Stimulated activated CD8-positive, alpha-beta memory T cell treated with anti-CD3 and anti-CD28 coated beads, Interleukin-4, amount 100 ng/mL, for 1 hour (primary cell): ENCODE measurements around the gene DHRSX.
"Not testable (repeated sequence)": the region's sequence is repeated elsewhere in the genome, so short reads cannot be mapped to it uniquely, and the experiment has no call there.

Source experiments
- DNase-seq, 2 donors: peaks; one replicate each; pipeline ENCODE4 v3.0.0-alpha.2; 2020; ENCODE audit warnings: low read depth in 2 of 2, low spot score in 1 of 2

The DHRSX gene

DNA sequence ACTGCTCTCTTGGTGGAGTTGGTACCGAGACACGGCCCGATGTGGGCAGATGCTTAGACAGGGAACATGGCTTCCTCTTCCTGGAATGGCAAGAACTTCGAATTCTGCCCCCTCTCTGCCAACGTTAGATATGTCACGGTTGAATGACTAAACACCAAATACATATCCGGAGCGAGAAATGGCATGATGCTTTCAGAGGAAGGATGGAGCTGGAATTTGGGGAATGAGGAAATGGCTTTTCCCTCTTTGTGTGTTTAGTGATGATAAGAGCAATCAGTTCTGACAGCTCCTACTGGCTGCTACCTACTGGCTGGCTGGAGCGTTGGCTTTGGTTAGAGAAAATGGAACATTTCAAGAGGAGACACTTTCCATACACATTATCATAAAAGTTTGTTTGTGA lies 140.0 kb downstream of the DHRSX start:
- no peak for DNase-seq

DNA sequence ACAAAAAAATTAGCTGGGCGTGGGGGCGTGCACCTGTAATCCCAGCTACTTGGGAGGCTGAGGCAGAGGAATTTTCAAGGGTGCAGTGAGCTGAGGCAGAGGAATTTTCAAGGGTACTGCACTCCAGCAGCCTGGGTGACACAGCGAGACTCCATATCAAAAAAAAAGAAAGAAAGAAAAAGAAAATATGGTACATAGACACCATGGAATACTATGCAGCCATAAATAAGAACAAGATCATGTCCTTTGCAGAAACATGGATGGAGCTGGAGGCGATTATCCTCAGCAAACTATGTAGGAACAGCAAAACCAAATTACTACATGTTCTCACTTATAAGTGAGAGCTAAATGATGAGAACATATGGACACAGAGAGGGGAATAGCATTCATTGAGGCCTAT lies 141.3 kb downstream of the DHRSX start:
- not testable (repeated sequence) for DNase-seq

DNA sequence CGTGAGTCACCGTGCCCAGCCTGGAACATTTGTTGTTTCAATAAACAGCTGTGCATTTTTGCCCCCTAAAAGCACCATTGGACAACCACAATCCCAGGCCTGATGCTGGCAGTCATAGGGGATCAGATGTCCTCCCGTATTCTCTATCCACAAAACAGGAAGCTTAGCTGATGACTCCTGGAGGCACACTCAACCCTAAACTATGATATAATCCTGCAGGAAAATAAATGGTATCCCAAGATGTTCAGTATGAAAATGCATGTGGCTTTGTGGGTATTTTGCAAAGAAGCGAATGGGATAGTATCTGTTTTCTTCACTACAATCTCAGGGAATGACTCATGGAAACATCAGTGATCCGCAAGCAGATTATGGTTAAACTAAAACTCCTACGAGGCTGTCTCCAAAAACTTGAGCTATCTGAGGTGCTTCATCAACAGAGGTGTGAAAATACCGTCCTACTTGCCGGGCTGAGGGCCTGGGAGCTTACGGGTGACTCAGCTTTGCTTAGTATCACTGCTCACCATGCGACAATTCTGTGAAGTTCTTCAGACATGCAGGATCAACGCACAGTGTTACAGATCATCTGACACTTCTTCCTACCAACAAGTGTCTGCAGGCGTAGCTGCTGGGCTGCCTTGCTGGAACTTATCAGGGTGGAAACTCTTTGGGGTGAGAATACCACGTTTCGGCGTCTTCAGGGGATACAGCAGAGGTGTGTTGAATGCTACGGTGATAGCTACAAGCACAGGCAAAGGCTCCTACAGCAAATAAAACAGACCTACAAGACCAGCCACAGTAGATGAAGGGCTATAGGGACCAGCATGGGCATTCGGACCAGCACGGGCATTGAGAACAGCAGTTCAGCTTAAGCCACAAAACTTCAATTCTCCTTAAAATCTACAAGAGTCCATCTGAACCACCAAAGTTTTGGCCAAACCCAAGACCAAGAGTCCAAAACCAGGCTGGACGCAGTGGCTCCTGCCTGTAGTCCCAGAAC lies 148.5 kb downstream of the DHRSX start:
- no peak for DNase-seq

DNA sequence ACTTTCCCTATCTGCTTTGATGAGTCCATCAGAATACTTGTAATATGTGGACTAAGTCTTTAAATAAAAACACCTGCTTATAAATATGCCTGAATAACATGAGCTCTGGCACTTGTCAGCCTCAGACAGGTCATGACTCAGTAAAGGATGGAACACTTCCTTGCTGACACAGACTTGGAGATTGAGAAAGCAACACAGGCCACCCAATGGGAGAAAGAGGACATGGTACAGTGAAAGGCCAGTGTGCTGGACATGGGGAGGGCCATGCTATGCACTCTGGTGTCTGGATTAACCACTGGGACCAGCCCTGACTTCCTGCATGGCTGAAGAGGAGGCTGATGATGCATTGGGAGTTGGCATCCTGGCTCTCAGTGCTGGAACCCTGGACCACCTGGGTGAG lies 149.5 kb downstream of the DHRSX start:
- no peak for DNase-seq

DNA sequence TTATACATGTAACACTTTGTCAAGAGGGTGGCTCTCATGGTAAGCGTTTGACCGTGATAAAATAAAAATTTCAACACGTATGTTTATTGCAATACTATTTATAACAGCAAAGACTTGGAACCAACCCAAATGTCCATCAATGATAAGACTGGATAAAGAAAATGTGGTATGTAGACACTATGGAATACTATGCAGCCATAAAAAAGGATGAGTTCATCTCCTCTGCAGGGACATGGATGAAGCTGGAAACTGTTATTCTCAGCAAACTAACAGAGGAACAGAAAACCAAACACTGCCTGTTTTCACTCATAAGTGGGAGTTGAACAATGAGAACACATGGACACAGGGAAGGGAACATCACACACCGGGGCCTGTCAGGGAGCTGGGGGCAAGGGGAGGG lies 150.1 kb downstream of the DHRSX start:
- DNase-seq, result not testable (repeated sequence)

DNA sequence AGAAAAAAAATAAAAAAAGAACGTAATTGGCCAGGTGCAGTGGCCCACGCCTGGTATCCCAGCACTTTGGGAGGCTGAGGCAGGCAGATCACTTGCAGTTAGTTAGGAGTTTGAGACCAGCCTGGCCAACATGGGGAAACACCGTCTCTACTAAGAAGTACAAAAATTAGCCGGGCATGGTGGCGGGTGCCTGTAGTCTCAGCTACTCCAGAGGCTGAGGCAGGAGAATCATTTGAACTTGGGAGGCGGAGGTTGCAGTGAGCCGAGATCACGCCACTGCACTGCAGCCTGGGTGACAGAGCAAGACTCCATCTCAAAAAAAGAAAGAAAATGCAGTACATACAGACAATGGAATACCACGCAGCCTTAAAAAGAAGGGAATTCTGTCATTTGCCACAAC lies 150.7 kb downstream of the DHRSX start:
- not testable (repeated sequence) for DNase-seq

DNA sequence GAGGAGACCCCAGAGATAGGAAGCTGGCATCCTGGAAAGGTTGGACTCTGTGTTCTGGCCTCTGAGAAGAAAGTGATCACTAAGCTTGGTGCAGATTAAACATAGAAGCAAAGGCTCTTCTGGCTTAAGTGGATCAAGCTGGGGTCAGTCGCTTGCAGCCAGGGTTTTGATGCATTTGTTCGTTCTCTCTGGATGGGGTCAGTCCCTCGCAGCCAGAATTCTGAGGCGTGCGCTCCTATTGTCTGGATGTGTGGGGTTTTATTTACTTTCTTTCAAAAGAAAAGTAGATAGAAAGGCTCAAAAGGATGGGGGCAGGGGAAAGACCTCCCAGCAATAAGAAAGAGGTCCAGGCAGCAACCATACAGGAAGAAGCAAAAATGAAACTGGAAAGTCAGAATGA lies 152.6 kb downstream of the DHRSX start:
- DNase-seq, result no peak

DNA sequence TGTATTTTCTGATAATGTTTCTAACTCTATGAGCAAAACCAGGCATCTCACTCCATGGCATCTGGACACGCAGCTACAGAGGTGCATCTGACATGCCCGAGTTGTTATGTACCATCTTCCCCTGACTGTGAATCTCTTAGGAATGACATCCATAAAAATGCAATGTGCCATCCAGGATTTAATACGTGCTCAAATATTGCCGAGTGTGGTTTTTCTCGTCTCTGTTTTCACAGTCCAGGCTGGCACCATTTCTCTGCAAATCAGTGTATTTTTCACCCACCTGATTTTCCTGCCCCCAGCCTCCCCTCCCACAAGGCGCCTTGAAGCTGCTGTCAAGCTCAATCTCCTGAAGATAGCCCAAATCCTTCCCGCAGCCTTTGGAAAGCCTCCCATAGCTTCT lies 154.6 kb downstream of the DHRSX start:
- DNase-seq, result no peak

DNA sequence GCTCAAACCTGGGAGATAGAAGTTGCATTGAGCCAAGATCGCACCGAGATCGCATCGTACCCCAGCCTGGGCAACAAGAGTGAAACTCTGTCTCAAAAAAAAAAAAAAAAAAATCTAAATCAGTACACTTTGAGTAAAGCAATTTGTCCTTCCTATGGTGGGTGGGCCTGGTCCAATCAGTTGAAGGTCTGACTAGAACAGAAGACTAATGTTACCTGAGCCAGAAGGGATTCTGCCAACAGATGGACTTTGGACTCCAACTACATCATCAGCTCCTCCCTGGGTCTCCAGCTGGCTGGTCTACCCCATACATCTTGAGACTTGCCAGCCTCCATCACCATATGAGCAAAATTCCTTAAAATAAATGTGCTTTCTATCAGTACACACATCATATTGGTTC lies 155.2 kb downstream of the DHRSX start:
- no peak for DNase-seq

DNA sequence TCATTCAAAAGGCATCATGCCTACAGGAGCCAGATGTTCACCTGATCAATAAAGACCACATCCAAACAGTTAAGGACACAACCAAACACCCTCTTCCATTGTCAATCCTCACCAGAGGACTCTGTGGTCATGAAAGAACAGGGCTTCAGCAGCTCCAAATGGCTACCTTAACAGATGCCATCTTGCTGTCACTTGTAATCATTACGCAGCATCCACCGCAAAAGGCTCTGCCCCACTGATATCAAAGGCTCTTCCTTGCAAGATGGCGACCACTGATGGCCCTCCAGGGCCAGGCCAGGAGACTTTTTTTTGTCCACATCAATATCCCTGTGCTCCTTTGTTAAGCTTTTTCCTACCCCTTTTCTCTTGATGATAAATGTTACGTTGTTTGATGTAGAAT lies 157.4 kb downstream of the DHRSX start:
- no peak for DNase-seq

DNA sequence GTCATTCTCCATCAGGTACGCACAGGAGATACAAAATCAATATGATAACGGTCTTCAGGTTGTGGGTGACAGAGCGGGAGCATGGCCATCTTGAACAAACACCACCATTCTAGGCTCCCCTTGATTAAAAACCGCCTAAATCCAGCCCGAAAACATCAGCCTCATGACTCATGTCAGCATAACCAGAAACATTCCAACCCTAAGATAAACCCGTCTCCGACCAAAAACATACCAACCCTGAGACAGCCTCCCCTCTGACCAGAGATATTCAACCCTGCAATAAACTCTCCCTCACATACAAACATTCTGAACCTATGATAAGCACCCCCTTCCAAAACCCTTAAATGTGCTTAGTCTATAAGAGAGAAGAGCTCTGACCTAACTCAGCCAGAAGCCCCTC lies 157.9 kb downstream of the DHRSX start:
- no peak for DNase-seq

DNA sequence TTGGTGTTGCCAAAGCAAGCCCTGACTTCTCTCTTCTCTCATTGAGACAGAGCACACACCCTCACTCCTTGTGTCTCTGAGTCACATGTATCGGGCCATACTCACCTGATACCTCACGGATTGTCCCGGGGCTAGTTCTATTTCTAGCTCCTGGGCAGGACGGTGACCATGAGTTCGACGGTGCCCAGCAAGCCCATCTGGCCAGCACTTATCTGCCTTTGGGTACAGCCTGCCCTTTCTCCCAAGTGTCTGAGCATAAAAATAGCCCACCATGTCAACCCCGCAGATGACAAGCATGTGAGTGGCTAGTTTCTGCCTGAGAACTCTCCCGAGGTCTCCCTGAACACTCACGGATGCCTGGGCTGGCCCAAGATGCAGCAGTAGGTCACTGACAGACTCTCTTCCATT lies 158.5 kb downstream of the DHRSX start:
- no peak for DNase-seq

DNA sequence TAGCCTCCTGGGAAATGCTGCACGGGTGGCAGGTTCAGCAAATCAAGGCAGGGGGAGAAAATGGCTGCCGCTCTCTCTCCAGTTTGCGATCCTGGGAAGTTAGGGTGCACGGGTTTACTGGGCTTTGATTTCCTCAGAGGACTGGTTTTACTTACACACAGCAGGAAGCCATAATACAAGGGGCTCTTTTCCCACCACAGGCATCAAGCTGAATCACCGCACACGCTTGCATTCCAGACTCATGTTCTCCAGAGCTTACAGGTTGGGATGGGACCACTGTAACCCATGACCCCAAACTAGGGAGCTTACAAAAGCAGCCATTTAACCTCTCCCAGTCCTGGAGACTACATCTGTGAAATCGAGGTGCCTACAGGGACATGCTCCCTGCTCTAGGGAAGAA lies 159.8 kb downstream of the DHRSX start:
- DNase-seq, result no peak

DNA sequence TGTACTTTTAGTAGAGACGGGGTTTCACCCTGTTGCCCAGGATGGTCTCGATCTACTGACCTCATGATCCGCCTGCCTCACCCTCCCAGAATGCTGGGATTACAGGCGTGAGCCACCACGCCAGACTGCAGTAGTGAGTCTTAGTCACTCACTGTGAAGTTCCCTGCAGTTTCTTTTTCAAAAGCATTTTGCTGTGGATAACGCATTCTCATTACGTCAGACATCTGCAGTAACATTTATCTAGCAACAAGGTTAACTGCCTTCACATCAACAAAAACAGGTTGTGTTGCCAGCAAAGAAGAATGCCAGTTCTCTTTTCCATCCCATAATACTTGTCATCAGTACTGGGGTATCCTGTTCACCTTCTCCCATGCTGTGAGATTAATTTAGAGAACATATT lies 164.6 kb downstream of the DHRSX start:
- DNase-seq, result no peak

DNA sequence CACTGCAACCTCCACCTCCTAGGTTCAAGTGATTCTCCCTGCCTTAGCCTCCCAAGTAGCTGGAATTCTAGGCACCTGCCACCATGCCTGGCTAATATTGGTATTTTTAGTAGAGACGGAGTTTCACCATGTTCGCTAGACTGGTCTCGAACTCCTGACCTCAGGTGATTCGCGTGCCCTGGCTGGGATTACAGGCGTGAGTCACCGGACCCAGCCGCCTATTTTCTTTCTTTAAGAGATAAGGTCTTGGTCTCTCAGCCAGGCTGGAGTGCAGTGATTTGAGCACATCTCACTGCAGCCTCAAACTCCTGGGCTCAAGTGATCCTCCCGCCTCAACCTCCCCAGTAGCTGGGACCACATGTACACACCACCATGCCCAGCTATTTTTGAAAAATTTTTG lies 166.5 kb downstream of the DHRSX start:
- no peak for DNase-seq

DNA sequence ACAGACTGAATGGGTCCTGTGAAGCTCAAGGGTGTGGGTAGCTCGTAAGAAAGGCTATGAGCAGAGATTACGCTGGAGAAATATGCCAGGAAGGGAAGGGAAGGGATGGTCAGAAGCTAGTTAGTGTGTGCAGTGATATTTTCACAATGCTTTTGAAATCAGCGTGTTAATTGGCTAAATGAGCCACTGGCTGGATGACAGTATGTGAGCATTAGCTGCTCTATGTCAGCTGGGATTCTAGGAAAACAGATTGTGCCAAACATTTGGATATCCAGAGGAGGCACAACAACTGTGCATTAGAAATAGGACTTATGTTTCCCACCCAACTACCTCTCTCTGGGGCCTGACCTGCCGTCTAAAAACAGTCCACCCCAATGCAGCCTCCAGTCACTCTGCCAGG lies 168.5 kb downstream of the DHRSX start:
- DNase-seq, result no peak

DNA sequence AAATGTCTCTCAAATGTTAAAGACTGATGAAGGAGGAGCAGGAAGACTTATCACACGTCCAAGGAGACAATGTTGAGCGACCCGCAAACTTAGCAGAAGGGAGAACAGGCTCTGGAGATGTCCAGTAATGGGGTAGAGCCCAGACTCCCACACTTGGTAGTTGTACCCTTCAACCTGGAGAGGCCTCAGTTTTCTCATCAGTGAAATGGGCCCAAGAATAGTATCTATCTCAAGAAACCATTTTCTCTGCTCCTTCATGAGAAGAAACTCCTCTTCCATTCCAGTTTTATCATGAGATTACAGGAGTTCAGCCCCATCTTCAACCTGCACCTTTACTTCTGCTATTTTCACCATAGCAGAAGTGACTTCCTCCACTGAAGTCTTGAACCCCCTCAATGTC lies 169.9 kb downstream of the DHRSX start:
- DNase-seq, result no peak

DNA sequence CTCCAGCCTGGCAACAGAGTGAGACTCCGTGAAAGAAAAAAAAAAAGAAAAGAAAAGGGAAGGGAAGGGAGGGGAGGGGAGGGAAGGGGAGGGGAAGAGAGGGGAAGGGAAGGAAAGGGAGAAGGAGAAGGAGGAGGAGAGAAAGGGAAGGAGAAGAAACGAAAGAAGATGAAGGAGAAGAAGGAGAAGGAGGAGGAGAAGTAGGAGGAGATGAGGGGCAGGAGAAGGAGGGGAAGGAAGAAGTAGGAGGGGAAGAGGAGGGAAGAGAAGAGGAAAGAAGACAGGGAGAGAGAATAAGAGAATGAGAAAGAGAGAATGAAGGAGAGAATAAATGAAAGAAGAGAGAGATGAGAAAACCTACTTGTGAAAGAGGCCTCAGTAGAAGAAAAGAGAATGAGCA lies 170.3 kb downstream of the DHRSX start:
- DNase-seq, result no peak

DNA sequence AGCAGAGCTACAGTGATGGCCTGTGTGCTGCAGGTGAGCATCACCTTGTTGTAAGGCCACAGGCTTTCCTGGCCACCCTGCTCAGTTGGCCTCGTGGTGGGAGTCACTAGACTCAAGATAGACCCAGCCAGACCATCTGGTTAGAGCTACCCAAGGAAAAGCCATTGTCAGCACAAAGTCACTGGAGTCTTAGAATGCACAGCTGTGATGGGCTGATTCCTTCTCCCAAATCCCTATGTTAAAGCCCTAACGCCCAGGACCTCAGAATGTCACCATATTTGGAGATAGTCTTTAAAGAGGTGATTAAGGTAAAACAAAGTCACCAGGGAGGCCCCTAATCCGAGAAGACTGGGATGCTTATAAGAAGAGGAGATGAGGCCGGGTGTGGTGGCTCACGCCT lies 173.4 kb downstream of the DHRSX start:
- DNase-seq, result no peak

DNA sequence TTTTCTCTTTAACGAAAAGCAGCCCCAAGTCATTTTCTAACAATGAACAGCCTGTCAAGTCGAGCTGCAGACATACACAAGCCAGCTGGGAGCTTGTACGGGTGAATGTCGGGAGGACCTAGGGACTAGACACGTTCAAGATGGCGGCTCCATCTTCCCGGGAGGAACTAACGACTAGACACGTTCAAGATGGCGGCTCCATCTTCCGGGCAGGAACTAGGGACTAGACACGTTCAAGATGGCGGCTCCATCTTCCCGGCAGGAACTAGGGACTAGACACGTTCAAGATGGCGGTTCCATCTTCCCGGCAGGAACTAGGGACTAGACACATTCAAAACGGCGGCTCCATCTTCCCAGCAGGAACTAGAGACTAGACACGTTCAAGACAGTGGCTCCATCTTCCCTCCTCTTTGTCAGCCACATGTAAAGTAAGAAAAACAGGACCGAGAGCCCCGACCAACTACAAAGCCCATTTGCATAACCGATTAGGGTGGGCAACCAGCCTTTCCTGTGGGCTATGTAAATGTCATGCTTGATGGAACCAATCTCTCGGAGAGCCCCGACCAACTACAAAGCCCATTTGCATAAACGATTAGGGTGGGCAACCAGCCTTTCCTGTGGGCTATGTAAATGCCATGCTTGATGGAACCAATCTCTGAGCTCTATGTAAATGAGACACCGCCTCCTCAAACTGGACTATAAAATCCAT lies 175.5 kb downstream of the DHRSX start:
- no peak for DNase-seq

DNA sequence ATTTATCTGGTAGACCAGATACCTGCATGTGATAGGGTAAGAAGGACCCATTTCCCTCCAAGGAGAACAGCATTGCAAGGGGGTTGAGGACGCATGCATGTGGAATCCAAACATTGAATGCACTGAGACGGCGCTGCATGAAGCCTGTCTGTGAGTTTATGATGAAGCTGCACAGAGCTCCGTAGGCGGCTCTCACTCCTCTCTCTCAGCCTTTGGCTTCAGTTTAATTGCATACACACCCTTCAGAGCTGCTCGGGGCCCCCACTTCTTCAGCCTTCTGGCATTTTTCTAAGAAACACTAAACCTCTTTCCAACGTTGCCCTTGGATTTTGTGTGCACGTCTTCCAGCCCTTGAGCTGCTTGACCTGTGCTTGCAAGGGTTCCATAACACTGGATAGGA lies 176.6 kb downstream of the DHRSX start:
- no peak for DNase-seq

DNA sequence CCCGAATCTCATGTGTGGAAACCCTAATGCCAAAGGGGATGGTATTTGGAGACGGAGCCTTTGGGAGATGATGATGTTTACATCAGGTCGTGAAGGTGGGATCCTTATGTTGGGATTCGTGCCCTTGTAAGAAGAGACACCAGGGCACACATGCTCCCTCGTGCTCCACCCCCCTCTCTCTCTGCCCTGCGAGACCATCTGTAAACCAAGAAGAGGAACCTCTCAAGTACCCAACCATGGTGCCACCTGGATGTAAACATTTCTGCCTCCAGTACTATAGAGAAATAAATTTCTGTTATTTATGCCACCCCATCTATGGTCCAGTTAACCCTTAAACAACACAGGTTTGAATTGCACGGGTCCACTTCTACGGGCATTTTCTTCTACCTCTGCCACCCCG lies 179.4 kb downstream of the DHRSX start:
- DNase-seq, result no peak
